Measurements from ENCODE around the gene PRPSAP1.

PRPSAP1 gene, protein sequence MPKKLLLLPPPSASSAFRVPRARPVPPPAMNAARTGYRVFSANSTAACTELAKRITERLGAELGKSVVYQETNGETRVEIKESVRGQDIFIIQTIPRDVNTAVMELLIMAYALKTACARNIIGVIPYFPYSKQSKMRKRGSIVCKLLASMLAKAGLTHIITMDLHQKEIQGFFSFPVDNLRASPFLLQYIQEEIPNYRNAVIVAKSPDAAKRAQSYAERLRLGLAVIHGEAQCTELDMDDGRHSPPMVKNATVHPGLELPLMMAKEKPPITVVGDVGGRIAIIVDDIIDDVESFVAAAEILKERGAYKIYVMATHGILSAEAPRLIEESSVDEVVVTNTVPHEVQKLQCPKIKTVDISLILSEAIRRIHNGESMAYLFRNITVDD
- total RNA-seq, result 12.8 to 22.1 (median 18.8) reads per million in 4 donors

DNA sequence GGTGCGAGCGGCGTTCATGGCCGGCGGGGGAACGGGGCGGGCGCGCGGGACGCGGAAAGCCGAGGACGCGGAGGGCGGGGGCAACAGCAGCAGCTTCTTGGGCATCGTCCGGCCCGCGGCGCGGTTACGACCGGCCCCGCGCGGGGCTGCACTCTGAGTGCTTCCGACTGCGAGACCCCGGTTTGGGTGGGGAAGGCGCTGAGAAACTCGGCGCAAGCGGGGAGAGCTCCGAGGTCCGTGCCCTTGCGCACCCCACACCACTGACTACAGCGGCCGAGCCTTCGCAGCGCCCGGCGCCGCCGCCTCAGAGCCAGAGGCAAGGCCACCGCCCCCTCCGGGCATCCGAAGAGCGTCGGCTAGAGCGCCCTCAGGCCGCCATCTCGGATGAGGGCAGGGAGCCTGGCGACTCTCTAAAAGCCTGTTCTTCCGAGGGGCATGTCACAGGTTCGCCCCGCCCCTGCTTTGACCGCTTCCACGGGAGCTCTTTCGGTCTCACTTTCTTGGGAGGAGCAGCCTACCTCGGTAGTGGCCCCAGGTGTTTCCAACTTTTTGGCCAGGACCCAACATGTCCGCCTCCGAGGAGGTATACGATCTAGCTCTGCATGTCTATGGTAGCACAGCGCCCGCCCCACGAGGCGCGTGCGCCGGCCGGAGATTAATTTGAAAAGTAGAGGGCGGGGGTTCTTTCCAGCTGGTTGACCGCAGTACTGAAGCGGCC lies at the start of gene PRPSAP1:
TSS of gene PRPSAP1 (minus strand) at position 318 of the 718 bp plus-strand sequence. CDS start at position 105, 213 bp downstream.
- peak; percentile 44 to 92 (median 66) for DNase-seq

- no peak for DNase-seq
Measured at GRCh38 chr17:76402711-76403110, 49.0 kb upstream of the PRPSAP1 start.

DNA sequence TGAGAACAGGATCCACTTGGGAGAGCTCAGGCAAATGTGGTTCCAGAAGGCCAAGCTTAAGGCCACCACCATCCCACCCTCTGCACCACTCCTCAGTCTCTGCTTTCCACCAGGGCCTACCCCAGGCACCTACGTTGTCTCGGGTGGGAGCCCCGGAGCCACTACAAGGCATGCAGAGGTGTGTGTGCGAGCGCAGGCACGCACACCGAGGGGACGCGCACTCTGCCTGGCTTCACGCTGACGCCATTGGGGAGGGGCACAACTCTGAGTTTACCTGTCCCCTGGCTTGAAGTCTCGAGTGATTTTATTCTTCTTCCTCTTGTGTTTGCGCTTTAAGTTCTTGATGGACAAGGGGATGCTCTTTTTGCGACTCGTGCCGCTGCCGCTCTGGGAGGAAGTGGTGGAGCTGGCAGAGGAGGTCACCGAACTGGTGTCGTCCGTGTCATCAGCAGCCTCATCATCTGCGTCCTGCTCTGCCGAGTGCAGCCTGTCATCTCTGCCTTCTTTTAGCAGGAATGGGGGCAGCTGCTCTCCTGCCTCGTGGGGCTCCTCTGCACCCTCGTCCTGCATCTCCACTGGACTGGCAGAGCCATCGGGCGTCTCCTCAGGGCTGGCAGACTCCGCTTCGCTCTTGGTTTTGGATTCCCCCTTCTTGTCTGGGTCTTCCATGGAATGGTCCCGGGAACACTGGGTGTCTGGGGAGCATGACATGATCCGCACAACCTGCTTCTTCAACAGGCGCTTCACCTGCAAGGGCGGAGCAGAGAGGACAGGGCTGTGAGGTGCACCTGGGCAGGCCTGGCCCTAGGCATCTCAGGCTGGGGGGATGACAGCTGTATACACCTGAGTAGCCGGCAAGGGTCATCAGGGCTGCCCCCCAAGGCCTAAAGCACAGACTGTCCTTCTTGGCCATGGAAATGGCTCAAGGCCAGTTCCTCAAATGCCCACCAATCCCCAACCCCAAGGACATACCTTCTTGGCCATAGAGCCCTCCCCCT lies 45.8 kb upstream of the PRPSAP1 start:
- no peak for DNase-seq

- DNase-seq, result no peak
Measured at GRCh38 chr17:76398523-76399174, 44.9 kb upstream of the PRPSAP1 start.

GRCh38 chr17:76397687-76398522 lies 44.2 kb upstream of the PRPSAP1 start:
- DNase-seq, result peak; percentile 62 to 82 (median 74)

DNA sequence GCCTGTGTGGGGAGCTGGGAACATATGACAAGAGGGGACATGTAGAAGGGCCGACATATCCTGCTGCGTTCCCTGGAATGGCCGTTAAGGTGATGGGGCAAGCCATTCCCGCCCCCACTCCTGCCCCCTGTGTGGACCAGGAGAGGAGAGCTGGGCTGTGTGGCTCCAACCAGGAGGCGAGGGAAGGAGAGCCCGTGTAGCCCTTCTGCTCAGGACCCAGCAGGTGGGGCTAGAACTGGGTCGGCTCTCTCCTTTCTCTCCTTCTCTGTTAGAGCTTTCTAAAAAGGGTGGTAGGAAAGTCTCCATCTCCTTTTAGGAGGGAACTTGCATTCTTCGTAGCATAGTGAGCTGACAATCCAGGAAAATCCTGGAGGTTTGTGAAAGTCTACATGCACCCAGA lies 43.5 kb upstream of the PRPSAP1 start:
- no peak for DNase-seq

- DNase-seq, result no peak
Measured at GRCh38 chr17:76395980-76396379, 42.3 kb upstream of the PRPSAP1 start.

DNA sequence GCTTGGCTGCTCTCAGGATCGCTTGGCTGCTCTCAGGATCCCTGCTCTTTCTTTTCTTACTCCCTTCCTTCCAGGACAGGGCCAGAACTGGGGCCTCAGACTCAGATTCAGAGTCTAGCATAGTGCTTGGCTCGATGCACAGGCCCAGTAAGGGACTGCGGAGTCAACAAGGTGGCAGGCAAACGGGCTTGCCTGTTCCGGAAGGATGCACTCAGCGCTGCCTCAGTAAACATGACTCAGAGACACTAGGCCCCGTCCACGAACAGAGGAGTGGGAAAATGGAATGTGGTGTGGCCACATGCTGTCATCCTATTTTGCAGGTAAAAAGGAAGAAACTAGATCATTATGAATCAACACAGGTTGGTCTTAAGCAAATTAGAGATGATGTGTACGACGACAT lies 40.5 kb upstream of the PRPSAP1 start:
- DNase-seq, result no peak

DNA sequence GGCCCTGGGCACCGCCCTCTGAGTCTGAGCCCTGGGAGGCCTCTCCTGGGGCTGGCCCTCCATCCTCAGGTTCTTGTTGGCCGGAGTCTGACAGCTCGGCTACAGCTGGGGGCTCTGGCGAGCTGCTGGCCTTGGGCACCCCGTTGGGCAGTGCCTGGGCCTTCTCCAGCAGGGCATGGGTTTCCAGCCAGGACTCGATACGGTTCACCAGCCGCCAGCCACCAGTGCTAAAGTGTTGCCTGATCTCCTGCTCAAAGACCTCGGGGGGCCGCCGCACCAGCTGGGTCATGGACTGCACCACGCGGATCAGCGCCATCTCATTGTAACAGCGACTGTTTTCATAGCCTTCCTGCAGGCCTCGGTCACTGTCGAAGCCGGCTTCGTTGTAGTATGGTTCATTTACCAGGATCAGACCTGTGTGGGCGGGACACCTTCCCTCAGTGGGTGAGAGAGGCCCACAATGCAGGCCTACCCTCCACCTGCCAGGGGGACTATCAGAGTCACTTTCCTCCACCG lies 37.5 kb upstream of the PRPSAP1 start:
- DNase-seq, result no peak

DNA sequence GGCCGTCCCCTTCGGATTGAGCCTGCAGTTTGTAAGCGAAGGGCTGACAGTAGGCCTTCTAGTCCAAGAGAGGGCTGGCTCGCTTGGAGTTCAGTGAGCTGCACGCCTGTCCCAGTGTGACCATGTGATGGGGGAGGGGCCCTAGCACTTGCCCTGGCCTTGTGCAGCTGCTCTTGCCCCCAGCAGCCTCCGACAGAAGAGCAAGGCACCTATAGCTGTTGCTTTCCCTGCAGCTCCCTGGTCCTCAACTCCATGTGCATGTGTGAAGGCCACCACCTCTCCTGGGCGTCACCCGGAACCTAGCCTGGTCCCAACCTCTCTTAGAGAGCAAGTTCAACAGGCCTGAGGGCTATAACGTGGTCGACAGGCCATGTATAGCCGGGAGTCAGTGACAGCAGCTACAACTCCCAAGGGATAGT lies 36.3 kb upstream of the PRPSAP1 start:
- no peak for DNase-seq

GRCh38 chr17:76388966-76389888 lies 35.5 kb upstream of the PRPSAP1 start:
- no peak for DNase-seq

DNA sequence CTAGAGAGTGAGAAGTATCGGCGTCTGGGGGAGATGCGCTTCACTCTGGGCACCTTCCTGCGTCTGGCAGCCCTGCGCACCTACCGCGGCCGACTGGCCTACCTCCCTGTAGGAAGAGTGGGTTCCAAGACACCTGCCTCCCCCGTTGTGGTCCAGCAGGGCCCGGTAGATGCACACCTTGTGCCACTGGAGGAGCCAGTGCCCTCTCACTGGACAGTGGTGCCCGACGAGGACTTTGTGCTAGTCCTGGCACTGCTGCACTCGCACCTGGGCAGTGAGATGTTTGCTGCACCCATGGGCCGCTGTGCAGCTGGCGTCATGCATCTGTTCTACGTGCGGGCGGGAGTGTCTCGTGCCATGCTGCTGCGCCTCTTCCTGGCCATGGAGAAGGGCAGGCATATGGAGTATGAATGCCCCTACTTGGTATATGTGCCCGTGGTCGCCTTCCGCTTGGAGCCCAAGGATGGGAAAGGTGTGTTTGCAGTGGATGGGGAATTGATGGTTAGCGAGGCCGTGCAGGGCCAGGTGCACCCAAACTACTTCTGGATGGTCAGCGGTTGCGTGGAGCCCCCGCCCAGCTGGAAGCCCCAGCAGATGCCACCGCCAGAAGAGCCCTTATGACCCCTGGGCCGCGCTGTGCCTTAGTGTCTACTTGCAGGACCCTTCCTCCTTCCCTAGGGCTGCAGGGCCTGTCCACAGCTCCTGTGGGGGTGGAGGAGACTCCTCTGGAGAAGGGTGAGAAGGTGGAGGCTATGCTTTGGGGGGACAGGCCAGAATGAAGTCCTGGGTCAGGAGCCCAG lies 33.5 kb upstream of the PRPSAP1 start:
- DNase-seq, result no peak

DNA sequence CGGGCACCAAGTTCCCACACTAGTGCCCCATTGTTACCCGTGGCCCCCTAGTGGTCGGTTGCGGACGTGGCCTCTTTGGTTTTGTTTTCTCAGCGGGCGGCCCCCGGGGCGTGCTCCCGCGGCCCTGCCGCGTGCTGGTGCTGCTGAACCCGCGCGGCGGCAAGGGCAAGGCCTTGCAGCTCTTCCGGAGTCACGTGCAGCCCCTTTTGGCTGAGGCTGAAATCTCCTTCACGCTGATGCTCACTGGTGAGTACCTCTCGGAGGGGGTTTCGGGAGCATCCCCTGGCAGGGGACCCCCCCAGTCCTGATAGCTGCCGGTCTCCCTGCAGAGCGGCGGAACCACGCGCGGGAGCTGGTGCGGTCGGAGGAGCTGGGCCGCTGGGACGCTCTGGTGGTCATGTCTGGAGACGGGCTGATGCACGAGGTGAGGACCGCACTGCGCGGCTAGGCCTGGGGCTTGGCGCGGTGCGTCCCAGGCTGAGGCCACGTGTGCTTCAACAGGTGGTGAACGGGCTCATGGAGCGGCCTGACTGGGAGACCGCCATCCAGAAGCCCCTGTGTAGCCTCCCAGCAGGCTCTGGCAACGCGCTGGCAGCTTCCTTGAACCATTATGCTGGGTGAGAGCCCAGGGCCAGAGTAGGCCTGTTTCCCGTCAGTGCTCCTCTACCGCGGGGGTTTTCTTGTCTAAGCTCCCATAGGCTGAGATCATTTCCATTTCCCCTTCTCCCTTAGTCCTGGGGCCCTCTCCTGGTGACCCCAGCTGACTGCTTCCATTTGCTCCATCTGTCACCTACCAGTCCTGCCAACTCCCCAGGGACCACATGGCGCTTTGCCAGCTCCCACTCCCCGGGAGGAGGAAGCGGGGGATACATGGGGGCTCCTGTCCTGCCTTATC lies 32.4 kb upstream of the PRPSAP1 start:
- DNase-seq, result peak; percentile 48 to 79 (median 71)

GRCh38 chr17:76384987-76385891 lies 31.5 kb upstream of the PRPSAP1 start:
- peak in 4 of 5 donors; percentile 19 to 40 (median 22) for DNase-seq

DNA sequence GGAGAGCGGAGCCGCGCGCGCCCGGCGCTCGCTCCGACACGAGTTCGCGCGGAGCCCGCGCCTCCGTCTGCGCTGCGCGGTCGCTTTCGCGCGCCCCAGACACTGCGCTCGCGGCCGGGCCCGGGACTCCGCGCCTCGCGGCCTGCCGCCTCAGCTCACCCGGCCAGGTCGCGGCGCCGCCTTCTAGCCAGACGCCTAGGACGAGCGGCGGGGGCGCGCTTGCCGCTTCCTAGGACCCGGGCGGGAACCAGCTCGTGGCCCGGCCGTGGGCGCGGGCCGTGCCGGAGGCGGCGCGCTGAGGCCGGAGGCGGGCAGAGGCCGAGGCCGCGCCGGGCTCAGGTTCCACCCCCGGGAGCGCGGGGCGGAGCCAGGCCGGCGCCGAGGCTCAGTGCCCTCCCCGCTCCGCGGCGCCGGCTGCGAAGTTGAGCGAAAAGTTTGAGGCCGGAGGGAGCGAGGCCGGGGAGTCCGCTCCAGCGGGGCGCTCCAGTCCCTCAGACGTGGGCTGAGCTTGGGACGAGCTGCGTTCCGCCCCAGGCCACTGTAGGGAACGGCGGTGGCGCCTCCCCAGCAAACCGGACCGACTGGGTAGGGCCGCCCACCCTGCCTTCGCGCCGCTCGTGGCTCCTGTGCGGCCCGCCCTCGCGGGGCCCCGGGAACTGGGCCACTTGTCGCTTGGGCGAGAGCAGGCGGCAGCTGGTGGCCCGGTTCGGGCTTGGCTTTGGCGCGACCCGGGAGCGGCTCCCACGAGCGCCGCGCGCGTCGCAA lies 30.7 kb upstream of the PRPSAP1 start, which contains the start of gene SPHK1:
TSS of gene SPHK1 (plus strand) at position 388 of the 765 bp plus-strand sequence. CDS start 1,036 bp downstream, outside the sequence.
- peak in 3 of 5 donors; percentile 27 to 67 (median 44) for DNase-seq

Data from T-helper 1 cell (primary cell).